ENCODE data around the gene CCDC93. TPM values are rescaled to one million over a fixed set of nuclear protein-coding genes. Genes with fewer than 3 reads are reported as not detected.
A peak's percentile ranks its signal among the peaks of the same experiment; 100 is the strongest.
"Not testable (repeated sequence)": the region's sequence is repeated elsewhere in the genome, so short reads cannot be mapped to it uniquely, and the experiment has no call there.

Gene CCDC93
- total RNA-seq, 1 donor from 2014 or later = 37.8 TPM

DNA sequence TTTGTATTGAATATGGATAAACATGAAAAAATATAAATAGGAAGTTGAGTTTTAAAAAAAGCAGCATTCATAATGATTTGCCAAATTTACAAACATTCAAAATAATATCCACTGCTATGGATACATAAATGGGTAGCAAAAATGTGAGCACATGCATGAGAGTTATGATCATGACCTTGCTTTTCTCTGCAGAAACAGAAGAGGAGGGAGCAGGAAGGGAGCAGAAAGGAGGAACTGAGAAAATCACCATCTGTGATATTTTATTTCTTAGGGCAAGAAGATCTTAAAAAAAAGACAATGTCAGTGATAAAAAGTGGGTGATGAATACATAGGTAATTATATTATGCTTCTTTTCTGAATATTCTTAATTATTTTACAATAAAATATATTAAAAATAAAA lies 17.7 kb upstream of the CCDC93 start:
- peaks cover 15% of the 10 kb centered on the region for H3K27me3 ChIP-seq
- H3K4me3 ChIP-seq = no peak overlapping the region
- no peaks in the 10 kb centered on the region for H3K4me1 ChIP-seq
- intact Hi-C loops (cut with DNase I) = no loop called here
- TF ChIP-seq, protein P1, sequence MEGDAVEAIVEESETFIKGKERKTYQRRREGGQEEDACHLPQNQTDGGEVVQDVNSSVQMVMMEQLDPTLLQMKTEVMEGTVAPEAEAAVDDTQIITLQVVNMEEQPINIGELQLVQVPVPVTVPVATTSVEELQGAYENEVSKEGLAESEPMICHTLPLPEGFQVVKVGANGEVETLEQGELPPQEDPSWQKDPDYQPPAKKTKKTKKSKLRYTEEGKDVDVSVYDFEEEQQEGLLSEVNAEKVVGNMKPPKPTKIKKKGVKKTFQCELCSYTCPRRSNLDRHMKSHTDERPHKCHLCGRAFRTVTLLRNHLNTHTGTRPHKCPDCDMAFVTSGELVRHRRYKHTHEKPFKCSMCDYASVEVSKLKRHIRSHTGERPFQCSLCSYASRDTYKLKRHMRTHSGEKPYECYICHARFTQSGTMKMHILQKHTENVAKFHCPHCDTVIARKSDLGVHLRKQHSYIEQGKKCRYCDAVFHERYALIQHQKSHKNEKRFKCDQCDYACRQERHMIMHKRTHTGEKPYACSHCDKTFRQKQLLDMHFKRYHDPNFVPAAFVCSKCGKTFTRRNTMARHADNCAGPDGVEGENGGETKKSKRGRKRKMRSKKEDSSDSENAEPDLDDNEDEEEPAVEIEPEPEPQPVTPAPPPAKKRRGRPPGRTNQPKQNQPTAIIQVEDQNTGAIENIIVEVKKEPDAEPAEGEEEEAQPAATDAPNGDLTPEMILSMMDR (IDR thresholded peaks at IDR 0.05) = no peak
- DNase-seq = no peak
- H3K9me3 ChIP-seq = no peaks in the 10 kb centered on the region
- ATAC-seq = no peak
- H3K36me3 ChIP-seq = no peaks in the 10 kb centered on the region
- no peak overlapping the region for H3K27ac ChIP-seq

DNA sequence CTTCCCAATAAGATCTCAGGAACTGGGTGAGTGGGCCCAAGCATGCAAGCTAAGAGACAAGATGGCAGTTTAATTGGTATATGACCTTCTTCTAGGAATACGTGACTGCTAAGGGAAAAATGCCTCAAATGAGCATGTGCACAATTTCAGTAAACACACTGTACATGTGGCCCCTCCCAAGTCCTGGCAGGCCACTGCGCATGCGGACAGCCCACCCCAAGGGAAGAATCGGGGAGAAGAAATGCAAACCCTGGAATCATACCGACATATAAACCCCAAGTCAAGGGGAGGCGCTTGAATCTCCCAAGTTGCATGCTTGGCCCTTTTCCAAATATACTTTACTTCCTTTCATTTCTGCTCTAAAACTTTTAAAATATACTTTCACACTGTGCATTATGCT lies 15.2 kb upstream of the CCDC93 start:
- H3K27ac ChIP-seq = no peak overlapping the region
- TF ChIP-seq, protein P1 (IDR thresholded peaks at IDR 0.05) = no peak
- ATAC-seq (no peak), DNase-seq (no peak)
- no peak overlapping the region for H3K4me3 ChIP-seq
- H3K9me3 ChIP-seq = no peaks in the 10 kb centered on the region
- no peaks in the 10 kb centered on the region for H3K4me1 ChIP-seq
- H3K36me3 ChIP-seq = no peaks in the 10 kb centered on the region
- intact Hi-C loops (cut with DNase I) = no loop called here
- H3K27me3 ChIP-seq = peaks cover 20% of the 10 kb centered on the region

DNA sequence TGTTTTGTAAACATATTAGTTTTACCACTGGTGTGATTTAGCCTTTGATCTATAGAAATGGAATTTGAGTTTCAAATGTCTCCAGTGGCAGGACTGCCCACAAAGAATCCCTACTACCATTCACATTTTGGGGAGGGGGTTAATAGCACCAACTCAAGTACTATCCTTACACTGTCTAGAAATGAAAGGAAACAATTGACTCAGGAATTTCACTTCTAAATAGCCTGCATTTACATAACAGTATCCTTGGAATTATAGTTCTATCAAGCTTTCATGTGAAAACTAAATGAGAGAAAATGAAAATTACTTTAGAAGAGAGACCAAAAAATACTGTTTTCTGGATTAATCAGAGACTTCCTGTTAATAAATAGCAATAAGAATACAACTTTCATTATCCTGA lies 7.5 kb upstream of the CCDC93 start:
- Histone ChIP-seq H3K27me3 (peaks cover 6% of the 10 kb centered on the region), H3K36me3 (no peaks in the 10 kb centered on the region), H3K4me1 (no peaks in the 10 kb centered on the region), H3K27ac (no peak overlapping the region), H3K9me3 (no peaks in the 10 kb centered on the region), H3K4me3 (no peak overlapping the region)
- intact Hi-C loops (cut with DNase I) = no loop called here
- DNase-seq = no peak
- TF ChIP-seq, protein P1 (IDR thresholded peaks at IDR 0.05) = no peak
- no peak for ATAC-seq

DNA sequence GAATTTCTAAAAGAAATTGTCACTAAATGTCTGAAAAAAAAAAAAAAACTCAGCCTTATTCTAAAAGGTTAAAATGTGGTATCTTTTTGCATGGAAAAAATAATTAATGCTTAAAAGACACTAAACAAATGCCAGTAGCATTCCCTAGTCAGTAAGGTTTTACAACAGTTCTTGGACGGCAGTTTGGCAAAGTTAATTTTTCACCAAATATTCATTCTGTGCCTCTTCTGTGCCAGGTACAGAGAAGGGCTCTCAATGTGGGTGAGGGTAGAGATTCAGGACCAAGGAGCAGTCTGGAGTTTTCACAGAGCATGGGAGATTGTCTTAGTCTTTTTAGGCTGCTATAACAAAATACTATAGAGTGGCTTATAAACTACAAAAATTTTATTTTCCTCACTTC lies 6.0 kb upstream of the CCDC93 start:
- Histone ChIP-seq H3K4me3 (no peak overlapping the region), H3K9me3 (no peaks in the 10 kb centered on the region), H3K27me3 (no peaks in the 10 kb centered on the region), H3K27ac (no peak overlapping the region), H3K4me1 (peaks cover 2% of the 10 kb centered on the region), H3K36me3 (no peaks in the 10 kb centered on the region)
- ATAC-seq (no peak), DNase-seq (no peak)
- TF ChIP-seq, protein P1 (IDR thresholded peaks at IDR 0.05) = no peak
- intact Hi-C loops (cut with DNase I) = no loop called here

DNA sequence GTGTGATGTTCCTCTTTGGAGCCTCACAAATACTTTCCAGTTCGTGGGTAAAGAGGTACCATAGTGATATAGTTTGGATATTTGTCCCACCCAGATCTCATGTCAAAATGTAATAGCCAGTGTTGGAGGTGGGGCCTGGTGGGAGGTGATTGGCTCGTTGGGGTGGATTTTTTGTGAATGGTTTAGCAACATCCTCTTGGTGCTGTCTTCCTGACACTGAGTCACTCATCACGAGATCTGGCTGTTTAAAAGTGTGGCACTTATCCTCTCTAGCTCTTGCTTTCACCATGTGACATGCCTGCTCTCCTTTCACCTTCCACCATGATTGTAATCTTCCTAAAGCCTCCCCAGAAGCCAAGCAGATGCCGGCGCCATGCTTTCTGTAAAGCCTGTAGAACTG lies 3.0 kb upstream of the CCDC93 start:
- ATAC-seq = peak; percentile 3
- no peak overlapping the region for H3K4me3 ChIP-seq

DNA sequence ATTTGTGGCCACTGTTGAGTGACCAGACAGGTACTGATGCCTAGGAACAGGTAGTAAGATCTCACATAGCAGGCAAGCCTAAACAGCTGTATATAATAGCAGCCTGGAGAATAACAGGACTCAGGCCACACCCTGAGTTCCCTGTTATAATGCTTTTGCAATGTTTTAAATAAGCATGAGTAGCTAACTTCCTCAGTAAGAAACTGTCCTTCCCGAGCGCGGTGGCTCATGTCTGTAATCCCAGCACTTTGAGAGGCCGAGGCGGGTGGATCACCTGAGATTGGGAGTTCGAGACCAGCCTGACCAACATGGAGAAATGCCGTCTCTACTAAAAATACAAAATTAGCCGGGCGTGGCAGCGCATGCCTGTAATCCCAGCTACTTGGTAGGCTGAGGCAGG lies 1.9 kb upstream of the CCDC93 start:
- H3K36me3 ChIP-seq; ATAC-seq; DNase-seq; intact Hi-C loops (cut with DNase I); H3K27ac ChIP-seq; H3K27me3 ChIP-seq; H3K9me3 ChIP-seq; H3K4me3 ChIP-seq: not testable (repeated sequence)
- peaks cover 24% of the 10 kb centered on the region for H3K4me1 ChIP-seq

More for the DNA sequence above, 3.0 kb upstream of the CCDC93 start:
- intact Hi-C loops (cut with DNase I) = no loop called here
- Histone ChIP-seq H3K4me1 (peaks cover 14% of the 10 kb centered on the region), H3K27ac (no peak overlapping the region), H3K36me3 (no peaks in the 10 kb centered on the region), H3K9me3 (no peaks in the 10 kb centered on the region), H3K27me3 (no peaks in the 10 kb centered on the region)
- TF ChIP-seq, protein P1 (IDR thresholded peaks at IDR 0.05) = no peak
- DNase-seq = no peak
